Peyer's patch (tissue), 4 donors: ENCODE measurements around the gene SYNDIG1L. TPM values are rescaled to one million over a fixed set of nuclear protein-coding genes. Genes with fewer than 3 reads are reported as not detected.
A peak's percentile ranks its signal among the peaks of the same experiment; 100 is the strongest.

Source experiments
- DNase-seq, 3 donors: peaks; one replicate each; pipeline ENCODE4 v3.0.0-alpha.2; 2017 to 2019
- H3K27ac ChIP-seq, 4 donors: fragments of 200-600 bp; sonication (generic); one replicate each; pipeline ENCODE4 v1.5.1; 2016 to 2019
- H3K27me3 ChIP-seq, 2 donors: fragments of 200-600 bp; sonication (generic); one replicate each; pipeline ENCODE4 v1.5.1; 2019
- H3K36me3 ChIP-seq, 3 donors: fragments of 200-600 bp; sonication (generic); one replicate each; pipeline ENCODE4 v1.5.1; 2016 to 2019
- H3K4me1 ChIP-seq, 4 donors: fragments of 200-600 bp; sonication (generic); one replicate each; pipeline ENCODE4 v1.5.1; 2016 to 2019
- H3K4me3 ChIP-seq, 4 donors: fragments of 200-600 bp; sonication (generic); 1 replicate in 3 of 4; 2 replicates in 1 of 4; pipeline ENCODE4 v1.5.1; 2016 to 2019; ENCODE audit warnings: mild to moderate bottlenecking in 1 of 4
- H3K9me3 ChIP-seq, 4 donors: fragments of 200-600 bp; sonication (generic); one replicate each; pipeline ENCODE4 v1.5.1; 2016 to 2019; ENCODE audit warnings: mild to moderate bottlenecking in 1 of 4
- CTCF ChIP-seq, 6 experiments: fragments of 450-650 bp in 4 of 6; fragments of 200-600 bp in 2 of 6; sonication (generic) in 1 of 6; IDR thresholded peaks; one replicate each; pipeline ENCODE4 v1.5.1; 2017 to 2019; ENCODE audit warnings: antibody characterized with exemption in 6 of 6, mild to moderate bottlenecking in 3 of 6, moderate library complexity in 1 of 6
- POLR2A ChIP-seq, 2 donors: fragments of 450-650 bp; IDR thresholded peaks; one replicate each; pipeline ENCODE4 v1.5.1; 2017; ENCODE audit warnings: antibody characterized with exemption in 2 of 2, mild to moderate bottlenecking in 2 of 2, moderate library complexity in 2 of 2
- total RNA-seq, 4 donors: library from RNA; depleted of rRNA; stranded (reverse); fragments of >200 nt; gene quantifications; one replicate each; pipeline ENCODE4 v1.1.0, GENCODE V29; 2016

Gene SYNDIG1L
- total RNA-seq, 4 donors from 2014 or later: 0.27 TPM; not detected in 3

- no peak for TF ChIP-seq CTCF (IDR thresholded peaks at IDR 0.05)
- no peak for TF ChIP-seq POLR2A (IDR thresholded peaks at IDR 0.05)
- Histone ChIP-seq H3K27me3 (no peaks in the 10 kb centered on the region), H3K27ac (no peak overlapping the region), H3K9me3 (no peaks in the 10 kb centered on the region), H3K4me1 (no peaks in the 10 kb centered on the region), H3K36me3 (no peaks in the 10 kb centered on the region), H3K4me3 (no peak overlapping the region)
- no peak for DNase-seq
Measured at GRCh38 chr14:74364271-74364880, 61.6 kb downstream of the SYNDIG1L start.

- H3K27me3 ChIP-seq: no peaks in the 10 kb centered on the region
- H3K4me1 ChIP-seq: no peaks in the 10 kb centered on the region
- TF ChIP-seq POLR2A (IDR thresholded peaks at IDR 0.05): no peak
- peak; percentile 84 to 95 (median 90) for TF ChIP-seq CTCF (IDR thresholded peaks at IDR 0.05)
- H3K36me3 ChIP-seq: no peaks in the 10 kb centered on the region
- peak; percentile 70 to 90 (median 72) for DNase-seq
- no peak overlapping the region for H3K4me3 ChIP-seq
- H3K9me3 ChIP-seq: no peaks in the 10 kb centered on the region
- no peak overlapping the region for H3K27ac ChIP-seq
Measured at GRCh38 chr14:74362361-74362915, 63.6 kb downstream of the SYNDIG1L start.

- no peak for DNase-seq
- Histone ChIP-seq H3K27me3 (no peaks in the 10 kb centered on the region), H3K27ac (no peak overlapping the region), H3K4me3 (no peak overlapping the region), H3K4me1 (no peaks in the 10 kb centered on the region), H3K36me3 (no peaks in the 10 kb centered on the region), H3K9me3 (no peaks in the 10 kb centered on the region)
- no peak for TF ChIP-seq POLR2A (IDR thresholded peaks at IDR 0.05)
- TF ChIP-seq CTCF (IDR thresholded peaks at IDR 0.05): no peak
Measured at GRCh38 chr14:74360163-74360562, 65.8 kb downstream of the SYNDIG1L start.

- H3K36me3 ChIP-seq: no peaks in the 10 kb centered on the region
- H3K4me3 ChIP-seq: no peak overlapping the region
- H3K27me3 ChIP-seq: no peaks in the 10 kb centered on the region
- no peak for DNase-seq
- H3K4me1 ChIP-seq: no peaks in the 10 kb centered on the region
- H3K9me3 ChIP-seq: no peaks in the 10 kb centered on the region
- no peak overlapping the region for H3K27ac ChIP-seq
- no peak for TF ChIP-seq POLR2A (IDR thresholded peaks at IDR 0.05)
- TF ChIP-seq CTCF (IDR thresholded peaks at IDR 0.05): no peak
Measured at GRCh38 chr14:74358176-74358829, 67.7 kb downstream of the SYNDIG1L start.

- no peaks in the 10 kb centered on the region for H3K4me1 ChIP-seq
- H3K27me3 ChIP-seq: no peaks in the 10 kb centered on the region
- no peaks in the 10 kb centered on the region for H3K36me3 ChIP-seq
- no peak for DNase-seq
- no peak overlapping the region for H3K27ac ChIP-seq
- no peak overlapping the region for H3K4me3 ChIP-seq
- TF ChIP-seq POLR2A (IDR thresholded peaks at IDR 0.05): no peak
- no peaks in the 10 kb centered on the region for H3K9me3 ChIP-seq
Measured at GRCh38 chr14:74357585-74357984, 68.4 kb downstream of the SYNDIG1L start.

- Histone ChIP-seq H3K27me3 (no peaks in the 10 kb centered on the region), H3K9me3 (no peaks in the 10 kb centered on the region), H3K4me3 (no peak overlapping the region), H3K36me3 (no peaks in the 10 kb centered on the region), H3K27ac (no peak overlapping the region), H3K4me1 (no peaks in the 10 kb centered on the region)
- no peak for DNase-seq
- TF ChIP-seq CTCF (IDR thresholded peaks at IDR 0.05): no peak
- no peak for TF ChIP-seq POLR2A (IDR thresholded peaks at IDR 0.05)
Measured at GRCh38 chr14:74356892-74357575, 69.0 kb downstream of the SYNDIG1L start.
